HG02885 (cell line): ENCODE measurements around the gene GRID2IP.

Source experiments
- ATAC-seq: cut with Tn5 transposase; IDR thresholded peaks from one replicate; pipeline ENCODE4 v1.9.1; 2021; ENCODE audit warnings: mild to moderate bottlenecking; ENCODE audit not compliant: unreplicated experiment, poor library complexity

The GRID2IP gene

GRCh38 chr7:6528401-6529130 is 22.7 kb downstream of the GRID2IP start:
- no peak for ATAC-seq

- no peak for ATAC-seq
These were observed 24.3 kb downstream of the GRID2IP start for GRCh38 chr7:6526997-6527378.

DNA sequence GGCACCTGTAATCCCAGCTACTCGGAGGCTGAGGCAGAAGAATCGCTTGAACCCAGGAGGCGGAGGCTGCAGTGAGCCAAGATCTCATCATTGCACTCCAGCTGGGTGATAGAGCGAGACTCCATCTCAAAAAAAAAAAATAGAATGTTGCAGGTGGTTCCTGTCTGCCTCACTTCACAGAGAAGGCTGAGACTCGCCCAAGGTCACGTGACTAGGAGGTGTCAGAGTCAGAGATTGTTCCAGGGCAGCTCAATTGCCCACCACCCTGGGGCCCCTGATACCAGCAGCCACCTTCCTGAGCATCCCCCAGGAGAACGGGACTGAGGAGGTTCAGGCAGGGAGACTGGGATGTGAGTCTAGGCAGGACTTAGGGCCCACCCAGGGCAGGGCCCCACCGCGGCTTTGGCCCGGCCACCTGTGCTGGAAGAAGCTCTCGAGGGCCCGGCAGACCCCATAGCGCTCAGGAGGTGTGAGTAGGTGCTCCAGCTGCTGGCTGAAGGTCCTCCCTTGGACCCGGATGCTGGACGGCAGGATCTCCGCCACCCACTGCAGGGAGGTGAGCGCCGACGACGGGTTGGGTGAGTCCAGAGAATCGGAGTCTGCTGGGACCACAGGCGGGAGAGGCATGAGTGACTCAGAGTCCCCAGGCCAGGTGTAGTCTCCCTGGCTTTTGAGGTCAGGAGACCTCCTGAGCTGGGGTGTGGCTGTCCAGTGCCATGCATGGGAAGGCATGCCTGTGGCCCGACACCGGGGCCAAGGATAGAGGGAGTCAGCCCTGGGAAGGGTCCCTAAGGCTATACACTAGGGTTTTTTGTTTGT is 30.9 kb downstream of the GRID2IP start:
- no peak for ATAC-seq

GRCh38 chr7:6516387-6516983 is 34.8 kb downstream of the GRID2IP start:
- no peak for ATAC-seq

DNA sequence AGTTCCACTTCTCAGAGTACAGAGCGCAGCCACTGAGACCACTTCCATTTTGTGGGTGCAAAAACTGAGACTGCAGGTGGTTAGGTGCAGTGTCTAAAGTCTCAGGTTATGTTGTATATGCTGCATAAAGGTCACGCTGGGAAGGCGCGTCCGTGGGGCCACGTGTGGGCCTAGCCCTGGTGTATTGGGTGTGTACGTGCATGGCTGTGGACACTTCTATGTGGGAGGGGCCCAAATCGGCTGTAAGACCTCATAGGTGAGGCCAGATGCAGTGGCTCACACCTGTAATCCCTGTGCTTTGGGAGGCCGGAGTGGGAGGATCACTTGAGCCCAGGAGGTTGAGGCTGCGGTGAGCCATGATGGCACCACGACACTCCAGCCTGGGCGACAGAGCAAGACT is 37.7 kb downstream of the GRID2IP start:
- ATAC-seq: no peak

DNA sequence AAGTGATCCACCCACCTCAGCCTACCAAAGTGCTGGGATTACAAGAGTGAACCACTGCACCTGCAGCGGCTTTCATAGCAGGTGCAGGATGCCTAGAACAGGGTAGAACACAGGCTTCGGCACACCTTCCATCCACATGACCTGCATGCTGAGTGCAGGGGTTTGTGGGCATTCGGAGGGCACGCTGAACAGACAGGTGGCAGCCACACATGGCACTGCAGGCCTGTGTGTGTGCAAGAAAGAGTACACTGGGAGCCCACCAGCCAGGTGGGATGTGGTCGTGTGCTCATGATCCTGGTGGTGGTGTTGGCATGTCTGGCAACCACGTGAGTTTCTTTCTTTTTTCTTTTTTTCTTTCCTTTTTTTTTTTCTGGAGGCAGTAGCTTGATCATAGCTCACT is 38.4 kb downstream of the GRID2IP start:
- ATAC-seq: no peak

- no peak for ATAC-seq
These were observed 40.7 kb downstream of the GRID2IP start for GRCh38 chr7:6510476-6511133.

- no peak for ATAC-seq
These were observed 42.3 kb downstream of the GRID2IP start for GRCh38 chr7:6508950-6509349.

- ATAC-seq: no peak
These were observed 42.7 kb downstream of the GRID2IP start for GRCh38 chr7:6508539-6508938.

DNA sequence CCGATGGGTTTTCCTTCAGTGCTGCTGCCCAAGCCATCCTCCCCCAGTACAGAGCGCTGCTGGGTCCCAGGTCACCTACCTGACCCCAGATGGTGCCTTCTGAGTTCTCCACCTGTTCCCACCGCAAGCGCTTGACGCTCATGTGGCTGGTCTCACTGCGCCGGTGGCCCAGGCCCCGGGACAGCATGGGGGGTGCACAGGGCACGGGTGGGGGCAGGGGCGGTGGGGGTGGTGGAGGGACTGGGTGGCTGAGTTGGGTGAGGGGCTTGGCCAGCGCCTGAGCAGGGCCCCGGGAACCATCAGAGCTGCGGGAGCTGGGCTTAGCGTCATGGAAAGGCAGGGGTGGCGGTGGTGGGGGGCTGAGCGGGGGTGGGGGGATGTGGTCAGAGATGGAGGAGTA is 43.4 kb downstream of the GRID2IP start:
- ATAC-seq: no peak

DNA sequence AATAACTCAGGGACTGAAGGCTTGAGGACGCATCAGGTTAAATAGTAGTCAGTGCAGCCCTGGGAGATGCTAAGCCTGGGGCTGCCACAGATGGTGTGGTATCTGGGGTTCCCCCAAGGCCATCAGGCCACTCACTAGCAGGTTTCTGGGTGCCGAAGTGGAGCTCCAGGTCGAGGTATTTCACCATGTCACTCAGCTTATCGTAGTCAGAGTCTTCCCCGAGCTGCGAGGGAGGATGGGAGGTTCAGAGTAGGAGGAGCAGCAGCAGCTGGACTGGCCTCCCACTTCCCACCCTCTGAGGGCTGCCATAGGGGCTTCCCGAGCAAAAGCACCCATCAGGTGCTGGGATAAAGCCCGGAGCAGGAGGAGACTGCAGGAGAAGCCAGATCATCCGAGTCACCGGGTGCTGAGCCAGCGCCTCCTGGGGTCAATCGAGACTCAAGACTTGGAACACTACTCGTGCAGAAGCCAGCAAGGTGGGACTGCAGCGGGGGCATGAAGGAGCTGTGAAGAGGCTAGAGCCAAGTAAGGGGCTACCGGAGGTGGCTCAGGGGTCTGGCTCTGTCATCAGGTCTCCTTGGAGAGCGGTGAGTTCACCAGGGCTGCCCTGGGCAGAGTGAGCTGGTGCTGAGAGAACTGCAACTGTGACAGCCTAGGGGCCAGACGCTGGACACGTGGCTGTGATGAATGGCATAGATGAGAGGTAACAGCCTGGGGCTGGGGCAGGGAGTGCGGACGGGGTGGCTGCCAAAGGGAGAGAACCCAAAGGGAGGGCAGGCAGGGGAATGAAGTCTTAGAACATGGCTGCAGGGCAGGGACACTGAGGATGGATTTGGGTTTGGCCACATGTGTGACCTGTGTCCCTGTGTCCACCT is 45.3 kb downstream of the GRID2IP start:
- no peak for ATAC-seq

DNA sequence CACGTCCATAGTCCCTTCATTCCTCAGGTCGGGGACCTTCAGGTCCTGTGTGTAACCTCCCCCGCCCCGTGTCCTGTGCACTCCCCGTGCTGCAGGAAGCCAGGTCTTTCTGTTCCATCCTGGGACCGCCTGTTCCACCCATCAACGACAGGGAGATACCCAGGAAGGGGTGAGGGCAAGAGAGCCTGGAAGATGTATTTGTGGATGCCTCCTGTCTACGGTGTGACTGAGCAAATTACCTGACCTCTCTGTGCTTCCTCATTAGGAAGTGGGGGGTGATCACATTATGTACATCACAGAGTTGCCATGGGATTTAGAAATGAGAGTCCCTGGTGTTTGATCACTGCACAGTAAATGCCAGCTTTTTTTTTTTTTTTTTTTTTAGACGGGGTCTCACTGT is 46.3 kb downstream of the GRID2IP start:
- no peak for ATAC-seq

DNA sequence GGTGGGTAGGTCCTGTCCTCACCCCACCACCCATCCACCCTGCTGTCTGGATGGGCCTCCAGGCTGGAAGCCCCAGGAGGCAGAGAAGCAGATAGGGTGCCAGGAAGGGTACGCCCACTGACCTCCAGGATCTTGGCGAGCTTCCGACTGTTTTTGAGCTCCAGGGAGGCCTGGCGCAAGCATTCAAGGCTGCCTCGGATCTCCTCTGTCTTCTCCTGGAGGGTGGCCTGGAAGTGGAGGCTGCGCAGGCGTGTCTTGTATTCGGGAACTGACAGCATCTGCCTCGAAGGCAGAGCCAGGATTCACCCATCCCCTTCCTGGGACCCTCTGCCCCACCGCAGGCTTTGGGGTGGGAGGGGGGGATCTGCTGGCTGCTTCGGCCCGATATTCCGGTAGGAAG is 48.4 kb downstream of the GRID2IP start:
- ATAC-seq: no peak

DNA sequence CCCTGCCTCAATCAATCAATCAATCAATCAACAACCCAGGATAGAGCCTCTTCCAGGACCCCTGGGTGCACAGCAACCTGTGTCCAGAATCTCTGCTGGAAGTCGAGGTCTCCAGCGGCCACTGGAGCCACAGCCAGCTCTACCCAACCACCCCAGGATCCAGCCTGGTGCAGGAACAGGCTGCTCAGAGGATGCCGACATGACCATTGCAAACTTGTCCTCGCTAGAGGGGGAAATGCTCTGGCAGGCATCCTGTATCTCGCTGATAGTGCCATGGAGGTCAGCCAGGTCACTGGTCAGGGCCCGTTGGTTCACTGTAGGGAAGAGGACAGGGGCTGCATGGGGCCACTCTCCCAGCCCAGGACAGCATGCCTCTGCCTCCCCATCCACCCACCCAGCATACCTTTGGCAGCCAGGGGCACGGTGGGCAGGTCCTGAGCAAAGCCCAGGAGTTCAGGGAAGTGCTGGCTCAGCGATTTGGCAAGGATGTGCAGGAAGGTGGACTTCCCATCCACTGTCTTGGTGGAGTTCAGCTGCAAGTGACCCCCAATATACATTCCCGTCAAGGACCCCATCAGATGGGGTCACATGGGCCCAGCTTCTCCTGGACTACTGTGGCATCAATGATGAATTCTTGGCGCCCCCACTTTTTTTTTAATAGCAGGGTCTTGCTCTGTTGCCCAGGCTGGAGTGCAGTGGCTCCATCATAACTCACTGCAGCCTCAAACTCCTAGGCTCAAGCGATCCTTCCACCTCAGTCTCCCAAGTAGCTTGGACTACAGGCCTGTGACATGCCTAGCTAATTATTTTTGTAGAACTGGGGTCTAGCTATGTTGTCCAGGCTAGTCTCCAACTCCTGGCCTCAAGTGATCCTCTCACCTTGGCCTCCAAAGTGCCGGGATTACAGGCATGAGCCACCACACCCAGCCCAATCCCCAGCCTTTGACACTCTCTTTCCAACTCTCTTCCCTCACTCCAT is 49.4 kb downstream of the GRID2IP start:
- ATAC-seq: no peak

DNA sequence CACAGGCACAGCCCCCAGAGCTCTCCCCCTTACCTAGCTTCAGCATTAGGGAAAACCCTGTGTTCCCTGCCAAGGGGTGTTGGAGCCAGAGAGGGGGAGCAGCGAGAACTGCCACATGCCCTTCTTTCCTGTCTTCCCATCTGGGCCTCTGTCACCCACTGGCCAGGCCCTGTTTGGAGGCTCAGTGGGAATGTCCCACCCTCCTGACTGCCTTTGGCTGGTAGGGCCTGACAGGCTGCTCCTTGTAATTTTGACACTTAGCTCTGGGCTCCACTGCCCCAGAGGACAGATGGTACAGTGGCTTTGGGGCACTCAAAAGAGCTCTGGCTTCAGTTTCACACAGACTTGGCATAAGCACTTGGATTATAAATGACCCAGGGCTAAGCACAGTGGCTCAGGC is 50.6 kb downstream of the GRID2IP start:
- no peak for ATAC-seq

DNA sequence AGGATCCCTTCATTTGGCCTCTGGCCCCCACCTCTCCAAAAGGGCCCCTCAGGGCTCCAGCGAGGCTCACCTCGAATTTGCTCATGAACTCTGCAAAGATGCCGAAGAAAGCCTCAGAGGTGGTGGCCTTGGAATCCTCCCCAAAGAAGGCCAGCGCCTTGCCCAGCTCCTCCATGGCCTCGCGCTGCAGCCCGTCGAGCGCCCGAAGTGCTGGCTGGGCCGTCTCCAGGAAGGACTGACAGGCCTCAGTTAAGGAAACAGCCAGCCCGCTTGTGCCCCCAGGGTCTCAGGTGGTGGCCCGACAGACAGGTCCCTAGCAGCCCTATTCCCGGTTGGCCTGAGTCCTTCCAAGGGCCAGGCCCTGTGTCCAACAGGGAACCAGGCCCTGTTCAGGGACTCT is 53.3 kb downstream of the GRID2IP start:
- ATAC-seq: no peak

DNA sequence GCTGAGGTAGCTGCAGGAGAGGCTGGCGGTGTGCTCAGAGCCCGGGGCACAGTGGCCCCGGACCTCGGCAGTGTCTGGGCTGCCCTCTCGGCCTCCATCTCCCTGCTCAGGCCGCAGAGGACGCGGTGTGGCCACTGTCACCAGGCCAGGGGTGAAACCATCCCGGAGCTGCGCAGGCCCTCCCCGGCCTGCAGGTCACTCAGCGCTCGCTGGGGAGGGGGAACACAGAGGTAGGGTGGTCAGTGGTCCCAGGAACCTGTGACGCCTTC is 53.7 kb downstream of the GRID2IP start:
- ATAC-seq: no peak

DNA sequence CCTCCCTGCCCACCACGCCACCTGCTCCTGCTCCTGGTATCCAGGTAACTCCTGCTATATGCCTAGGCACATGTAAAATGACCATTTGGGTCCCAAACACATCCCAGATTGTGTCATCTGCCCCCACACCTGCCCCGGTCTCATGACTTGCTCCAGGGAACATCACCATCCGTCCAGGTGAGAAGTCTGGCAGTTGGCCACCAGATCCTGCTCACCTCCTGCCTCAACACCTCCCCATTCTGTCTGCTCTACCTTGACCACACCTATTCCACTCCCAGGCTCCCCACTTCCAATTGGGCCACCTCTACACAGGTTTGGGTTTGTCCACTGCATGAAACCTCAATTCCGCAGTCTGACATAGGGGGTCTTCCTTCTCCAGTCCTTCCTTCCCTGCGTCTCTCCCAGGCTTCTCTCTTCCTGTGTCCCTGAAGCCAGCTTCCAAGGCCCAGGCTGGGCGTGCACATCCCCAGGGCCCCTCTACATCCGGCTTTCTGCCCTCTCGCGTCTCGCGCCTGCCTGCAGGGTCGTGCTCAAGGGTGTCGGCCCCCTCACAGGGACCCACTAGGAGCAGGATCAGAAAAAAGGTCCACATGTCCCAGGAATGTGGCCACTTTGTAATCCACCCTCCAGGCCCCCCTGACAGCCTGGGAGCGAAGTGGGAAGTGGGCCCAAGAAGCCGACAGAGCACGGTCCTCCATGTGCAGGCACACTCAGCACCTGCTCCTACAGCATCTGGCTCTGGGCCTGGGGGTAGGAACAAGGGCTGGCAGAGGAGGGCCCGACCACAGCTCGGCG is 54.2 kb downstream of the GRID2IP start:
- ATAC-seq: no peak
